ENCODE data around the gene C3orf49. TPM values are rescaled to one million over a fixed set of nuclear protein-coding genes. Genes with fewer than 3 reads are reported as not detected.

C3orf49 gene
- total and polyA plus RNA-seq, 2 of the 13 experiments (the other 11 are each of a cell fraction or from before 2014, with no cell fraction given): not detected

GRCh38 chr3:63863150-63864007 lies 44.3 kb downstream of the C3orf49 start, which contains the start of the genes ATXN7 and THOC7 (continued):
- TF ChIP-seq ZBTB4 (CRISPR knock-in tag; IDR thresholded peaks at IDR 0.05; ENCODE audit: borderline replicate concordance) (no peak), GABPB1 (CRISPR knock-in tag; IDR thresholded peaks at IDR 0.05) (0 out of 2 replicates have a peak, but pooled peaks have one; percentile 55), ZNF792 (CRISPR knock-in tag; IDR thresholded peaks at IDR 0.05) (no peak), ZNF280B (CRISPR knock-in tag; IDR thresholded peaks at IDR 0.05; ENCODE audit: borderline replicate concordance) (0 out of 2 replicates have a peak, but pooled peaks have one; percentile 35), DMTF1 (CRISPR knock-in tag; IDR thresholded peaks at IDR 0.05) (no peak), ATF6 (CRISPR knock-in tag; conservative IDR thresholded peaks at IDR 0.05) (0 out of 2 replicates have a peak, but pooled peaks have one; percentile 58), FIP1L1 (IDR thresholded peaks at IDR 0.05; ENCODE audit: borderline replicate concordance, insufficient read depth, low read depth, low read length) (no peak), U2AF1 (optimal IDR thresholded peaks at IDR 0.05; ENCODE audit: low read depth, low read length) (no peak), RBM39 (IDR thresholded peaks at IDR 0.05; ENCODE audit: low read depth, low read length, poor library complexity, severe bottlenecking) (peak; percentile 42), TFDP1 (CRISPR knock-in tag; IDR thresholded peaks at IDR 0.05; ENCODE audit: borderline replicate concordance) (no peak), HNRNPLL (IDR thresholded peaks at IDR 0.05; ENCODE audit: low read depth, low read length, poor library complexity, severe bottlenecking) (peak; percentile 76), MYC (CRISPR knock-in tag; IDR thresholded peaks at IDR 0.05; ENCODE audit: borderline replicate concordance) (peak; percentile 72), RBAK (CRISPR knock-in tag; IDR thresholded peaks at IDR 0.05) (no peak), ARNTL (CRISPR knock-in tag; IDR thresholded peaks at IDR 0.05) (peak; percentile 56), ZMYM4 (CRISPR knock-in tag; IDR thresholded peaks at IDR 0.05) (no peak), KDM3A (CRISPR knock-in tag; IDR thresholded peaks at IDR 0.05; ENCODE audit: low read depth) (peak; percentile 32; the same call in 1 of the 2 replicates), ZNF432 (CRISPR knock-in tag; IDR thresholded peaks at IDR 0.05; ENCODE audit: borderline replicate concordance) (no peak)

Measured in HepG2 (cell line).